Adrenal gland (tissue), 5 donors: ENCODE measurements around the gene TFAP2B.

Experiments
- CTCF ChIP-seq, 6 experiments: fragments of 450-650 bp in 4 of 6; fragments of 200-600 bp in 2 of 6; sonication (generic) in 1 of 6; IDR thresholded peaks; 1 replicate in 5 of 6; 2 replicates in 1 of 6; pipeline versions ENCODE4 v1.5.1 to v1.8.0; 2016 to 2021; ENCODE audit warnings: antibody characterized with exemption in 6 of 6, mild to moderate bottlenecking in 2 of 6, moderate library complexity in 1 of 6
- POLR2A ChIP-seq, 2 donors: fragments of 450-650 bp; IDR thresholded peaks; one replicate each; pipeline ENCODE4 v1.6.1; 2017; ENCODE audit warnings: antibody characterized with exemption in 2 of 2, mild to moderate bottlenecking in 2 of 2, moderate library complexity in 1 of 2
- donor health status: DM: no; HTN: no; CAD: no.

DNA sequence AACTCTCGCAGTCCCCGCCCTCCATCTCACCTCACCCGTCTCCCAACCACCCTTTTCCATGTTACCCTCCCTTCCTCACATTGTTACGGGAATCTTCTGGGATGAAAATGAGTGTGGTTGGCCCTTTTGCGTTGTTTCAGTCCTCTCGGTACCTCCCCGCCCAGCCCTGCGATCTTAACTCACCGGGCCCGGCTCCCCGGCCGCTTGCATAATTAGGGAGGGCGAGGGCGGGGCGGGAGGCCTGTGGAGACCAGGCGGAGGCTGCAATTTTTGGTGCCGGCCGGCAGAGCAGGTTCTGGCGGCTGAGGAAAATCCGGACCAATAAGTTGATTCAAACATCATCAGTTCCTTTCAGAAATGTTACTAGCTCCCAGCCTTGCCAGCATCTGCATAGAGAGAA lies 25.2 kb downstream of the TFAP2B start:
- TF ChIP-seq CTCF (IDR thresholded peaks at IDR 0.05) (no peak), POLR2A (IDR thresholded peaks at IDR 0.05) (no peak)
